Activated effector memory CD4-positive, alpha-beta T cell treated with Interleukin-2 at 50 U/mL for 16 hours (primary cell): ENCODE data around the gene ITK.

Experiments used
- DNase-seq: peaks from one replicate; pipeline ENCODE4 v3.0.0-alpha.2; 2020

ITK gene

GRCh38 chr5:157284458-157285212 lies 104.0 kb downstream of the ITK start:
- no peak for DNase-seq

DNA sequence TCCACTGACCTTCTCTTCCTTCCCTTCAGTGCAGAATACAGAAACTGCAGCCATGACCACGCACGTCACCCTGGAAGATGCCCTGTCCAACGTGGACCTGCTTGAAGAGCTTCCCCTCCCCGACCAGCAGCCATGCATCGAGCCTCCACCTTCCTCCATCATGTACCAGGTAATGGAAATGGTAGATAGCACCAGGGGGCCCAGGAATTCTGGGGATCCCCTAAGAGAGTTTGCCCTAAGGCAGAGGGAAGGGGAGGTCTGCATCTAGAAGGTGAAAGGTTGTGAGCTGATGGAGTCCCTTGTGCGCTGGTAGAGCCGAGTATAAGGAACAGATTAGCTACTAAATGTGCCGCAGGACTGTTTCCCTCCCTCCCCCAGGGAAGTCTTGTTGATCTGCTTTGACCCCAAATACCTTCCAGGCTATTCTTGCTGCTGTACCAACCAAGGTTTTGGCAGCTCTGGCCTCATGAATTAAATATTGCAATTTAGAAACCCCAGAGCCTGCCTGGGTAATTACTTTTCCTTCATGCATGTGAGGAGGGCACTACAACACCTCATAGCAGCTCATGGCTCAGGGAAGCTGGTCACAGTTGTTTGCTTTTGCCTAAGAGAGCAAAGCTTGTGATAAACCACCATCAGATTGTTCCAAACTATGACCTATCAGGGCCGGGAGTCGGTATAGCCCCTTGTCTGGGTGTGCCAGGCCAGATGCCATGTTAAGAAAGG lies 104.8 kb downstream of the ITK start:
- no peak for DNase-seq

- DNase-seq: no peak
Observed at GRCh38 chr5:157286761-157287211, 106.1 kb downstream of the ITK start.

GRCh38 chr5:157288405-157289163 lies 107.9 kb downstream of the ITK start:
- no peak for DNase-seq

GRCh38 chr5:157289164-157289819 lies 108.7 kb downstream of the ITK start:
- DNase-seq: no peak

DNA sequence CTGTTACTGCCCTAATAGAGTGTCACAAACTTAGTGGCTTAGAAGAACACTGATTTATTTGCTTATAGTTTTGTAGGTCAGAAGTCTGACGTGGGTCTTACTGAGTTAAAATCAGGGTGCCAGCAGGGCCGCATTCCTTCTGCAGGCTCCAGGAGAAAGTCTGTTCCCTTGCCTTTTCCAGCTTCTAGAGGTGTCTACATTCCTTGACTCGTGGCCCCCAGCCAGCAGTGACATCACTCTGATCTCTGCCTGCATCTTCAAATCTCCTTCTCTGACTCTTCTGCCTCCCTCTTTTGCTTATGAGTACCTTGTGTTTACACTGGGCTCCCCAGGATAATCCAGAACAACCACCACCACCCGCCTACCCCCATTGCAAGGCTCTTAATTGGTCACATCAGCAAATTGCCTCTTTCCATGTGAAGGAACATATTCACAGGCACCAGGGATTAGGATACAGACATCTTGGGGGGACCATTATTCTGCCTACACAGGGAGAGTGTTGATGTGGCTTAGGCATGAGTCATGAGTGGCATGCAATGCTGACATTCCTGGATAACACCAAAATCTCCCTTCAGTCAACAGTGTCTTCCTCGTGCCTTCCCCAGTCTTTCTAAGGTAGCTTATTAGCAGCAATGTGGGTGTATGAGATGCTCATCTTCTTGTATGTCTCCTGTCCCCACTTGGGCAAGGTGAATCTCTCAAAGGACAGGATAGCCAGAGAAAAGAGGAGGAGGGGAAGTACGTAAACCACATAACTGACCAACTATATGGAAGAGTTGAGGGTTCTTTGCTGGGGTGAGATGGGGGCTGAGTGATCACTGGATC lies 109.7 kb downstream of the ITK start:
- DNase-seq: no peak

GRCh38 chr5:157290981-157291711 lies 110.5 kb downstream of the ITK start:
- no peak for DNase-seq

GRCh38 chr5:157292599-157292998 lies 112.0 kb downstream of the ITK start:
- DNase-seq: no peak

GRCh38 chr5:157294407-157295091 lies 113.9 kb downstream of the ITK start:
- DNase-seq: no peak

GRCh38 chr5:157295247-157295646 lies 114.6 kb downstream of the ITK start:
- no peak for DNase-seq

DNA sequence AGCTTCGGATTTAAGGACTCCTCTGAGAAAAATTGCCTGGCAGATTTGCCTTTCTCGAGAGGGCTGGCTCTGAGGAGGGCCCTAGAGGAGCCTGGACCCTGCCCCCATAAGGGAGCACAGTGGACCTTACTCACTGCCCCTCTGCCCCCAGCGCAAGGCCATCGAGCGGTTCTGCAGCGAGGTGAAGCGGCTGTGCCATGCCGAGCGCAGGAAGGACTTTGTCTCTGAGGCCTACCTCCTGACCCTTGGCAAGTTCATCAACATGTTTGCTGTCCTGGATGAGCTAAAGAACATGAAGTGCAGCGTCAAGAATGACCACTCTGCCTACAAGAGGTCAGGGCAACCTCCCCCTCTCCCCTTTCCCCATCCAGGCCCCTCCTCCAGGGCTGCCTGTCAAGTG lies 119.9 kb downstream of the ITK start:
- DNase-seq: no peak

DNA sequence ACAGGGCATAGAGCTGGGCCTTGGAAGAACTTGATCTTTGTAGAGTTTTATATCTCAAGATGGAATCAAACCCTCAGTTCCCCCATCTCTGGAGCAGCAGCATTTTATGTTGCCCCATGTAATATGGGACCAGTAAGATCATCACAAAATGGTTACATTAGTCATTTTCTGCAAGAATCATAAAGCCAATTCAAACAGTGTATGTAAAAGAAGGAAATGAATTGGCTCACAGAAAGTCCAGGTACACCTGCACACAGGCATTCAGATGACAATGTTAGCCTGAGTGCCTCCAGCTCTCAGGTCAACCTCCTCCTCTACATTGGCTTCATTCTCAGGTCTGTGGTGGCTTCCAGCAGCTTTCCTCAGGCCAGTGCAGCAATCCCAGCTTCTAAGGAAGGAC lies 120.4 kb downstream of the ITK start:
- no peak for DNase-seq

DNA sequence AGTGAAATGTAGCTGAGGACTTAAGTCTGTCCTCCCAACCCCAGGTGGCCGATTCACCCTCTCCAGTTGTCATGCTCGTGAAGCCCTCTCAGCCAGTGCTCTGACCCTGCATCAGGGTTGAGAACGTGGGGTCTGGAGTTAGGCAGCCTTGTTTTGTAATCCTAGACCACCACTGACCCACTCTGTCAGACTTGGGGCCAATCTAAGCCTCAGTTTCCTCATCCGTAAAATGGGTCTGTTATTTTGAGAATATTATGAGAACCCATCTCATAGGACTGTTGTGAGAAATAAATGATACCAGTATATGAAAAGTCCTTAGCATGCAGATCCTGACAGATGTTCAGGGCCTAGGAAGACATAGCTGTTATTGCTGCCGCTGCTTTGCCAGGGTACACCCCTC lies 122.4 kb downstream of the ITK start:
- no peak for DNase-seq

GRCh38 chr5:157303667-157304327 lies 123.2 kb downstream of the ITK start:
- DNase-seq: peak; percentile 53
